ENCODE measurements around the gene ATXN7L2.

- TF ChIP-seq CTCF (IDR thresholded peaks at IDR 0.05; ENCODE audit: low read depth, low read length) (no peak), POLR2A (IDR thresholded peaks at IDR 0.05; ENCODE audit: extremely low read depth, insufficient read length) (no peak), MYC (IDR thresholded peaks at IDR 0.05; ENCODE audit: low read depth, low read length) (no peak), MAX (IDR thresholded peaks at IDR 0.05; ENCODE audit: low read depth, low read length) (no peak)
Observed at GRCh38 chr1:109468903-109469302, 14.8 kb upstream of the ATXN7L2 start.
